ENCODE measurements around the gene PCDH9. TPM values are rescaled to one million over a fixed set of nuclear protein-coding genes. Genes with fewer than 3 reads are reported as not detected.
A peak's percentile ranks its signal among the peaks of the same experiment; 100 is the strongest.

PCDH9 gene
- polyA plus RNA-seq, 1 experiment = 3.3 TPM

- TF ChIP-seq CTCF (IDR thresholded peaks at IDR 0.05; ENCODE audit: low read depth, low read length) = no peak
- H3K9me3 ChIP-seq (ENCODE audit: control insufficient read depth, insufficient read depth, low read length) = no peaks in the 10 kb centered on the region
- H3K27ac ChIP-seq (ENCODE audit: low read depth, low read length) = no peak overlapping the region
- no peaks in the 10 kb centered on the region for H3K27me3 ChIP-seq (ENCODE audit: control insufficient read depth, insufficient read depth, low read length)
- DNase-seq (ENCODE audit: low read depth, low spot score) = no peak
- ChIA-PET CTCF (no interaction called here), POLR2A (no interaction called here)
- H3K4me3 ChIP-seq (ENCODE audit: low read depth, low read length) = no peak overlapping the region
Measured at GRCh38 chr13:67135356-67135755, 94.8 kb downstream of the PCDH9 start.

GRCh38 chr13:67134417-67135129 lies 95.6 kb downstream of the PCDH9 start:
- no peak overlapping the region for H3K27ac ChIP-seq (ENCODE audit: low read depth, low read length)

DNA sequence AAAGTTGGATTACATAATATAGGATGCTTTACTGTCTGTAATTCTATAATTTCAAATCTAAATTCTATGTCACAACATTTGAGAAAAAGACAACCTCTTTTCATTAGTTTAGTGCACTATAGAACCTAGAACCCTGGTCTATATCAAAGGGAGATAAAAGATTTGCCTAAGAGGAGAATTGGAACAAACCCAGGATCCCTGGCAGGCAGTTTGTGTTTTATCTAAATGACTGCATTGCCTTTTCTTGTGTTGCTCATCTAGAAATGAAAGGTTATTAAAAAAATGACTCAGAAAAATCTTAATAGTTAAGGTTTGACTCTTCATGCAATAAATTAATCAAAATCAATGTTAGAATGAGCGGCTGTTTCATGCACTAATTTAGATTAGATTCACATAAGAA lies 96.7 kb downstream of the PCDH9 start:
- POLR2A ChIA-PET = no interaction called here
- no peak overlapping the region for H3K27ac ChIP-seq (ENCODE audit: low read depth, low read length)

More at GRCh38 chr13:67134417-67135129, 95.6 kb downstream of the PCDH9 start:
- POLR2A ChIA-PET = no interaction called here
- H3K4me3 ChIP-seq (ENCODE audit: low read depth, low read length) = peak overlapping the region; percentile 42
- DNase-seq (ENCODE audit: low read depth, low spot score) = no peak
- no peaks in the 10 kb centered on the region for H3K27me3 ChIP-seq (ENCODE audit: control insufficient read depth, insufficient read depth, low read length)
- H3K9me3 ChIP-seq (ENCODE audit: control insufficient read depth, insufficient read depth, low read length) = no peaks in the 10 kb centered on the region
- no peak for TF ChIP-seq CTCF (IDR thresholded peaks at IDR 0.05; ENCODE audit: low read depth, low read length)
- CTCF ChIA-PET = no interaction called here

DNA sequence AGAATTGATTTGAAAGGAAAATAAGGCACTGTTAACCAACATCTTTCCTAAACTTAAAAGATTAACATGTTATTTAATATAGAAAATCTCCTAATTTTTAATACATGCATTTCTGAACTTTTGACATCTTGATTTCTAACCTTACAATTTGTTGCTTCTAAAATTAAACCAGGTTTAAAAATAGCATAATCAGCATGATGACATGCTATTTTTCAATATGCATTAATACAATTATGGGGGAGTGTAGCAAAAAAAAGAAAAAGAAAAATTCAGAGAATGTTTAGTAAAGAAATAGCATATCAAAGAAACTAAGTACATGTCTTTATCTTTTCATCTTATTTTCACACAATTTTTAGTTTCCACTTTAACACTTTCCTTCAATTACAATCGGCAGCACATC lies 98.7 kb downstream of the PCDH9 start:
- CTCF ChIA-PET = no interaction called here
- no peak for DNase-seq (ENCODE audit: low read depth, low spot score)
- Histone ChIP-seq H3K27ac (ENCODE audit: low read depth, low read length) (no peak overlapping the region), H3K9me3 (ENCODE audit: control insufficient read depth, insufficient read depth, low read length) (no peaks in the 10 kb centered on the region), H3K27me3 (ENCODE audit: control insufficient read depth, insufficient read depth, low read length) (no peaks in the 10 kb centered on the region), H3K4me3 (ENCODE audit: low read depth, low read length) (no peak overlapping the region)
- POLR2A ChIA-PET = no interaction called here
- TF ChIP-seq CTCF (IDR thresholded peaks at IDR 0.05; ENCODE audit: low read depth, low read length) = no peak

More for the DNA sequence above, 96.7 kb downstream of the PCDH9 start:
- Histone ChIP-seq H3K27me3 (ENCODE audit: control insufficient read depth, insufficient read depth, low read length) (no peaks in the 10 kb centered on the region), H3K4me3 (ENCODE audit: low read depth, low read length) (no peak overlapping the region), H3K9me3 (ENCODE audit: control insufficient read depth, insufficient read depth, low read length) (no peaks in the 10 kb centered on the region)
- CTCF ChIA-PET = interaction anchor here (0.5 kb wide), 2 partner anchors 70 to 444 kb away, joined by 3 read pairs; no protein-coding TSS in a partner anchor
- TF ChIP-seq CTCF (IDR thresholded peaks at IDR 0.05; ENCODE audit: low read depth, low read length) = no peak
- no peak for DNase-seq (ENCODE audit: low read depth, low spot score)

GRCh38 chr13:67130444-67130843 lies 99.7 kb downstream of the PCDH9 start:
- no peak overlapping the region for H3K4me3 ChIP-seq (ENCODE audit: low read depth, low read length)
- TF ChIP-seq CTCF (IDR thresholded peaks at IDR 0.05; ENCODE audit: low read depth, low read length) = no peak
- CTCF ChIA-PET = no interaction called here
- no peak for DNase-seq (ENCODE audit: low read depth, low spot score)
- POLR2A ChIA-PET = no interaction called here
- H3K27me3 ChIP-seq (ENCODE audit: control insufficient read depth, insufficient read depth, low read length) = no peaks in the 10 kb centered on the region
- H3K9me3 ChIP-seq (ENCODE audit: control insufficient read depth, insufficient read depth, low read length) = no peaks in the 10 kb centered on the region
- no peak overlapping the region for H3K27ac ChIP-seq (ENCODE audit: low read depth, low read length)

All from AG04450 (cell line).